ENCODE measurements around the gene IFT122.
A peak's percentile ranks its signal among the peaks of the same experiment; 100 is the strongest.
"Not testable (repeated sequence)": the region's sequence is repeated elsewhere in the genome, so short reads cannot be mapped to it uniquely, and the experiment has no call there.

IFT122 gene

DNA sequence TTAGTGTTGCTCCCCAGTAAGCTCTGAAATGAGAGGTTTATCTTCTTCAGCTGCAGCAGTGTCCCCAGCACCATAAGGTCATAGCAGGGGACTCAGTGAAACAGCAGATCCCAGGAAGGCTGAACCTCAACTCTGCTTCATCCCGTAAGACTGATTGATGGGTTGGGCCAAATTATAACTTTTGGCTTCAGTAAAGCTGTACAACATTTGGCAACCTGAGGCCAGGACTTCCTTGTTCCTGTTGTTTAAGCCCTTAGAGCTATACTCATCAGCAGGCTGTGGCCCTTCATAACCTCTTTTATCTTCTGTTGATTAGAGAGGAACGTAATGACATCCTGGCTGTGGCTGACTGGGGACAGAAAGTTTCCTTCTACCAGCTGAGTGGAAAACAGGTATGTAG is 29.0 kb downstream of the IFT122 start:
- Mint-ChIP-seq H3K4me3 (no peak overlapping the region), H3K9me3 (no peaks in the 10 kb centered on the region), H3K27ac (no peak overlapping the region), H3K4me1 (ENCODE audit: low read depth) (no peaks in the 10 kb centered on the region), H3K36me3 (ENCODE audit: low read depth) (peaks cover 10% of the 10 kb centered on the region), H3K27me3 (no peaks in the 10 kb centered on the region)

DNA sequence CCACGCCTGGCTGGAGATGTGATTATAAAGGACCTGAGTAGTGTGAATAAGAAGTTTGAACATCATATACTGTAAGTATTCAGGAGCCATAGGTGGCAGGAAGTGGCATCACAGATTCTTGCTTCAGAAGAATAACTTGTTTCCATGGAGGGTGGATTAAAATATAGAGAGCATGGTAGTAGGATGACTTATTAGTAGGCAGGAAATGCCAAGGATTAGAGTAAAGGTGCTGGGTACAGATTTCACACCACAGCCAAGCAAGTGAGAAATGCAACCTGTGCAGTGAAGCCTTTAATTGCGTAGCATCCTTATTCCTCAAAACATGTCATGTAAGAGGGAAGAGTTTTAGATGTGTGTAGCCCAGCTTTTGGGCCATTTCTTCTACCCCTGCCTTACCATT is 30.8 kb downstream of the IFT122 start:
- Mint-ChIP-seq H3K4me3 (no peak overlapping the region), H3K36me3 (ENCODE audit: low read depth) (peaks cover 7% of the 10 kb centered on the region), H3K27ac (no peak overlapping the region), H3K27me3 (no peaks in the 10 kb centered on the region), H3K4me1 (ENCODE audit: low read depth) (no peaks in the 10 kb centered on the region), H3K9me3 (no peaks in the 10 kb centered on the region)

DNA sequence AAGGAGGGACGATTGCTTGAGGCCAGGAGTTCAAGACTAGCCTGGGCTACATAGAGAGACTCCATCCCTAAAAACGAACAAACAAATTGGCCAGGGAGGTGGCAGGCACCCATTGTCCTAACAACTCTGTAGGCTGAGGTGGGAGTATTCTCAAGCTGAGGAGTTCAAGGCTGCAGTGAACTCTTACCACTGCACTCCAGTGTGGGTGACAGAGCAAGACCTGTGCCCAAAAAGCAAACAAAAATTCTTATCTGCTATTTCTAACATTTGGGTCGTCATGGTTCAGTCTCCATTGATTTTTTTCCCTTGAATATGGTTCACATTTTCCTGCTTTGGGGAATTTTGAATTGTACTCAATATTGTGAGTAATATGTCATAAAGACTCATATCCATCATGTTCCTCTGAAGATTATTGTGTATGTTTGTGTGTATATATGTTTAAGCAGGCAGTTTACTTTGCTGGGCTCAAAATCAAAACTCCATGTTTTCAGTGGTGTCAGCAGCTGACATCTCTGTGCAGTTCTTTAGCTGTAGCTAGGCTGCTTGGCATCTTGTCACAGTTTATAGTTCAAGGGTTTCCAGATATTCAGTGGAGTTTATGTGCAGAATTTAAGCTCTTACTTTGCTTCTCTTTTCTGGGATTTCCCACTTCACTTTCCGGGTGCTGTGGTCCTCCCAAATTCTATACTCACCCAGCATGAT is 33.2 kb downstream of the IFT122 start:
- Mint-ChIP-seq H3K36me3 (ENCODE audit: low read depth) (peaks cover 4% of the 10 kb centered on the region), H3K27me3 (no peaks in the 10 kb centered on the region), H3K27ac (no peak overlapping the region), H3K9me3 (no peaks in the 10 kb centered on the region), H3K4me1 (ENCODE audit: low read depth) (no peaks in the 10 kb centered on the region), H3K4me3 (no peak overlapping the region)

DNA sequence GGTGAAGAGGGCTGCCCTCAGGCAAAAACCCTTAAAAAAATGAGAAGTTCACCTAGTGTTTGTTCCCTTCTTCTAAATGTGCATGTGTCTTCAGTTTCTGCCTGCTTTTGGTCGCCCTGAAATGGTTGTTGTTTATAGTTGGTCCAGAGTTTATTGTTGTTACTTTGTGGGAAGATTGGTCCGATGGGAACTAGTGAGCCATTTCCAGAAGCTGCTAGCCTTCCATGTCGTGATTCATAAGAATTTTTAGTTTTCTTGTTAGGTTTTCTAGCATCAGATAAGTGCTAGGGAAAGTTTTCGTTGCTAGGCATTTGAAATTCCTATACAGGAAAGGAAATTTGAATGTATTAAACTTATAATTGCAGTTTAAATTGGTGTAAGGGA is 33.7 kb downstream of the IFT122 start:
- H3K4me3 Mint-ChIP-seq = no peak overlapping the region
- no peaks in the 10 kb centered on the region for H3K4me1 Mint-ChIP-seq (ENCODE audit: low read depth)
- peaks cover 8% of the 10 kb centered on the region for H3K36me3 Mint-ChIP-seq (ENCODE audit: low read depth)
- H3K9me3 Mint-ChIP-seq = no peaks in the 10 kb centered on the region
- H3K27me3 Mint-ChIP-seq = no peaks in the 10 kb centered on the region
- H3K27ac Mint-ChIP-seq = no peak overlapping the region

DNA sequence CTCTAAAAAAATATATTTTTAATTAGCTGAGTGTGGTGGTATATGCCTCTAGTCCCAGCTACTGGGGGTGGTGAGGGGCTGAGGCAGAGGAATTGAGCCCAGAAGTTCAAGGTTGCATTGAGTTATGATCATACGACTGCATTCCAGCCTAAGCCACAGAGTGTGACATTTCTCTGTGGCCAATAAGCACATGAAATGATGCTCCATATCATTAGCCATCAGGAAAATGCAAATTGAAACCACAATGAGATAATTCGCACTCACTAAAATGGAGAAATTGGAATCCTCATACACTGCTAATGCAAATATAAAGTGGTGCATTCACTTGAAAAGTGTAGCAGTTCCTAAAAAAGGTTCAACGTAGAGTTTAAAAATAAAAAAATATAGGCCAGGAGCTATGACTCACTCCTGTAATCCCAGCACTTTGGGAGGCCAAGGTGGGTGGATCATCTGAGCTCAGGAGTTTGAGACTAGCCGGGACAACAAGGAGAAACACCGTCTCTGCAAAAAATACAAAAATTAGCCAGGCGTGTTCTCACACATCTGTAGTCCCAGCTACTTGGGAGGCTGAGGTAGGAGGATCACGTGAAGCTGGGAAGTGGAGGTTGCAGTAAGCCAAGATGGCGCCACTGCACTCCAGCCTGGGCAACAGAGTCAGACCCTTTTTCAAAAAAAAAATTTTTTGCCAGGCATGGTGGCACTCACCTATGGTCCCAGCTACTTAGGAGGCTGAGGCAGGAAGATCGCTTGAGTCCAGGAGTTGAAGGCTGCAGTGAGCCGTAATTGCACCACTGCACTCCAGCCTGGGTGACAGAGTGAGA is 35.2 kb downstream of the IFT122 start:
- no peaks in the 10 kb centered on the region for H3K9me3 Mint-ChIP-seq
- H3K4me3 Mint-ChIP-seq = no peak overlapping the region
- no peaks in the 10 kb centered on the region for H3K27me3 Mint-ChIP-seq
- peaks cover 8% of the 10 kb centered on the region for H3K36me3 Mint-ChIP-seq (ENCODE audit: low read depth)
- H3K4me1 Mint-ChIP-seq (ENCODE audit: low read depth) = no peaks in the 10 kb centered on the region
- no peak overlapping the region for H3K27ac Mint-ChIP-seq

DNA sequence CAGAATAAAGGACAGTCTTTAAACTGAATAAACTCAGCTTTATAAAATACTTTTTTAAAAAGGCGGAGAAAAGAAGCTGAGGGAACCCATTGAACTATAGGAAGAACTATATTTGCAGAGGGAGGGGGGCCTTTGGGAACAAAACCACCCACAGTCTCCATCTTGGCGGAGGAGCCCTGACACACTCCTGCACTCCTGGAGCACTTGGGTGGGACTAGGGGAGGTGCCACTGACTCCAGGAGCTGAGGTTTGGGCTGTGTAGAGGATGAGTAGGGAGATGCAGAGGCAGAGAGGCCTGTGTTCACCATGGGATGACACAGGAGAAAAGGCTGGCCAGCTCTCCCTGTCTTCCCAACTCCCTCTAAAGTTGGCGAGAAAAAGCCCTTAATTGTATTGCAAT is 35.8 kb downstream of the IFT122 start:
- Mint-ChIP-seq H3K4me3 (no peak overlapping the region), H3K27ac (no peak overlapping the region), H3K4me1 (ENCODE audit: low read depth) (no peaks in the 10 kb centered on the region), H3K9me3 (no peaks in the 10 kb centered on the region), H3K27me3 (no peaks in the 10 kb centered on the region), H3K36me3 (ENCODE audit: low read depth) (peaks cover 13% of the 10 kb centered on the region)

DNA sequence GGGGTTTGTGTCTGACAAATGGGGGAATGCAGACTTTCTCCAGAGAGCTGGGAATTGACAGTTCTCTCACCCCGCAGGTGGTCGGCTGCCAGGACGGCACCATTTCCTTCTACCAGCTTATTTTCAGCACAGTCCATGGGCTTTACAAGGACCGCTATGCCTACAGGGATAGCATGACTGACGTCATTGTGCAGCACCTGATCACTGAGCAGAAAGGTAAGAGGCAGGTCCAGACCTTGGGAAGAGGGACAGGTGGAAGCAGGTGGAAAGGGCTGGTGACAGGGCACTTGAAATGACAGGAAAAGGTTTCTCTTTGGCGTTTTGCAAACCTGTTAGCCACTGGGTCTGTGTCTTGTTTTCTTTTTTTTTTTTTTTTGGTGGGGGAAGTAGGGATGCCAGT is 36.6 kb downstream of the IFT122 start:
- H3K36me3 Mint-ChIP-seq (ENCODE audit: low read depth) = peaks cover 13% of the 10 kb centered on the region
- H3K27me3 Mint-ChIP-seq = no peaks in the 10 kb centered on the region
- H3K9me3 Mint-ChIP-seq = no peaks in the 10 kb centered on the region
- H3K4me3 Mint-ChIP-seq = no peak overlapping the region
- H3K4me1 Mint-ChIP-seq (ENCODE audit: low read depth) = peaks cover under 1% of the 10 kb centered on the region
- no peak overlapping the region for H3K27ac Mint-ChIP-seq

DNA sequence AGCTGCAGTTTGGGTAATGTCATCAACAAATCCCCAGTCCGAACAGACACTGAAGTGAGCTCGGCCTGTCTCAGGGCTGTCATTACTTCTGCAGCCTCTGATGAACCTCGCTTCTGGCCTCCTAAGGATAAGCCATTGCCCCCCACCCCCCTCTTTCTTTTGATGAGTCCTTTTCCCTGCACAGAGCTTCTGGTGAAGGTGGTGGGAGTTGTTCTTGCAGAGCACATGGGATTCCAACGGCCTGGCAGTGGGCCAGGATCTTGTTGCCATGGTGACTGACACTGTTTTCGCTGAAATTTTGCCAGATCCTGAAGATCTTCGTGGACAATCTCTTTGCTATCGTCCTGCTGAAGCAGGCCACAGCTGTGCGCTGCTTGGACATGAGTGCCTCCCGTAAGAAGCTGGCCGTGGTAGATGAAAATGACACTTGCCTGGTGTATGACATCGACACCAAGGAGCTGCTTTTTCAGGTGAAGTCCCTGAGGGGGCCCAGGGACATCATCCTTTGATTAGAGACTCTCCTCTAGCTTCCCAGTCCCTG is 41.3 kb downstream of the IFT122 start:
- H3K36me3 Mint-ChIP-seq (ENCODE audit: low read depth) = peaks cover 19% of the 10 kb centered on the region
- H3K9me3 Mint-ChIP-seq; H3K27ac Mint-ChIP-seq; H3K27me3 Mint-ChIP-seq; H3K4me3 Mint-ChIP-seq; H3K4me1 Mint-ChIP-seq (ENCODE audit: low read depth): not testable (repeated sequence)

DNA sequence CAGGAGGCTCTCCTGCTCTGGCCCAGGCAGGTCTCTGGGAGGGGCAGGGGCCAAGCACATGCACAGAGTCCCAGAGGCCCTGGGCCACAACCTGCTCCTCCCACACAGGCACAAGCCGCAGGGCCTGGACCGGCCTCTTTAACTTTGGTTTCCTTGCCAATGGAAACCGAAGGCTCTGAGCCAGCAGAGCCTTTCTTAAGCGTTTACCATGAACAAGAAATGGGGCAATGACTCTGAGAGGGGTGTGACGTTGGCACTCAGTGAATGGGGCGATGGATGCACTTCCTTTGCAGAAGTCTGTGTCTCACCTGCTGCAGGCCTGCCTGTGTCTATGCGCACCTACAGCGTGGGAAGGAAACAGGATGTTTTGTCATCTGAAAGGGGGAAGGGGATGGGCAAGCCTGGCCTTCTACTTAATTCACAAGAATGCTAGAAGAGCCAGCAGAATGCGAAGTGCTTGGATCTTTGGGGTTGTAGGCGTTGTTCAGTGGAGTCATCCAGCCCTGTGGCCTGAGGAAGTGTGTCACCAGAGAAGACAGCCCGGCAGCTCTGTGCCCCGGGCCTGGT is 41.8 kb downstream of the IFT122 start:
- Mint-ChIP-seq H3K4me3 (no peak overlapping the region), H3K4me1 (ENCODE audit: low read depth) (peaks cover 7% of the 10 kb centered on the region), H3K27me3 (no peaks in the 10 kb centered on the region), H3K36me3 (ENCODE audit: low read depth) (peaks cover 22% of the 10 kb centered on the region), H3K9me3 (no peaks in the 10 kb centered on the region), H3K27ac (peak overlapping the region; percentile 64)

DNA sequence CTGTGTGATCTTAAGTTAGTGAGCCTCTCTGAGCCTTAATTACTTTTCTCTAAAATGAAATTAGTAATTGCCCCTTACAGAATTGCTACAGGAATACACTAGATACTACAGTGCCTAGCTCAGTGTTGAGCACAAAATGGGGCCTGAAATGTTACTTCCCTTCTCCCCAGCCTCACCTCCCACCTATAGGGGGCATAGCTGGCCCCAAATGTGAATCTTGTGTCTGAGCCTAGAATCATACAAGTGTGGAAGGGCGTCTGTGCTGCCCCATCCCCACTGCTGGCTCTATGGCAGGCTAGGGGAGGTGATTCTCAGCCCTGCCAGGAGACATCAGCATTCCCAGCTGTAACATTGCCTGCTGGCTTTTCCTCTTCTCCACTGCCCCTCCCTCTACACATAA is 42.7 kb downstream of the IFT122 start:
- H3K36me3 Mint-ChIP-seq (ENCODE audit: low read depth) = peaks cover 22% of the 10 kb centered on the region
- no peak overlapping the region for H3K27ac Mint-ChIP-seq
- no peaks in the 10 kb centered on the region for H3K27me3 Mint-ChIP-seq
- no peaks in the 10 kb centered on the region for H3K9me3 Mint-ChIP-seq
- no peak overlapping the region for H3K4me3 Mint-ChIP-seq
- H3K4me1 Mint-ChIP-seq (ENCODE audit: low read depth) = peaks cover 7% of the 10 kb centered on the region

DNA sequence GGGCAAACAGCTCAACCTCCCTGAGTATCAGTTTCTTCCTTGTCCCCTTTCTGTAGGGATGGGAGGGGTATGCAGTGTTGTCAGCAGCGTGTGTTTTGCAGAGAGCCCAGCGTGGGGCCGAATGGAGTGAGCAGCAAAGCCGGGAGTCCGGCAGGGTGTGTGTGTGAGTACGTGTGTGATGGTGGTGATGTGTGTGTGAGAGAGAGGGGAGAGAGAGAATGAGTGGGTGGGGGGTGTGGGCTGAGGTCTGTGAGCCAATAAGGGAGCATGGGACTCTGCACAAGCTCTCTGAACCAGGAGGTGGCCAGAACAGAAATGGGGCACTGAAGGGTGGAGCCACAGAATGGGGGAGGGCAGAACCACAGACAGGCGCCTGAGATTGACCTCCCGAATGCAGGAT is 43.8 kb downstream of the IFT122 start:
- no peak overlapping the region for H3K27ac Mint-ChIP-seq

DNA sequence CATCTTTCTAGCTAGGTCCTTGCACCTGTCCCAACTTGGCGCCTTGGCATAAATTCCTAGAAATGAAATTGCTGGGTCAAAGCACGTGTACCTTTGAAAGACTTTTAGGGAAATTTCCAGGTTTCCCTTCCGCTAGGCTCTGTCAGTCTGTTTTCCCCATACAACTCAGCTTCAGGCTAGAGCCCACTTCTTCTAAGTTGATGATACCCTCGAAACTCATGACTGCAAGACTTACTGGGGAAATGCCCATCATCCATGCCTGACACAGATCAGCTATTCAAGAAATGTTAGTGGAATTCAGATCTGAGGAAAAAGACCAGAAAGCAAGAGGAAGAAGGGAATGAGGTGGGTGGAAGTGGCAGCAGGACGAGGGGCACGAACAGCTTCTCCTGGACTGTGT is 45.1 kb downstream of the IFT122 start:
- H3K4me3 Mint-ChIP-seq; H3K27me3 Mint-ChIP-seq; H3K27ac Mint-ChIP-seq; H3K4me1 Mint-ChIP-seq (ENCODE audit: low read depth); H3K9me3 Mint-ChIP-seq: not testable (repeated sequence)
- peaks cover 14% of the 10 kb centered on the region for H3K36me3 Mint-ChIP-seq (ENCODE audit: low read depth)

More for the DNA sequence above, 43.8 kb downstream of the IFT122 start:
- H3K4me3 Mint-ChIP-seq = no peak overlapping the region
- H3K9me3 Mint-ChIP-seq = no peaks in the 10 kb centered on the region
- H3K4me1 Mint-ChIP-seq (ENCODE audit: low read depth) = peaks cover 7% of the 10 kb centered on the region
- peaks cover 17% of the 10 kb centered on the region for H3K36me3 Mint-ChIP-seq (ENCODE audit: low read depth)
- H3K27me3 Mint-ChIP-seq = no peaks in the 10 kb centered on the region

DNA sequence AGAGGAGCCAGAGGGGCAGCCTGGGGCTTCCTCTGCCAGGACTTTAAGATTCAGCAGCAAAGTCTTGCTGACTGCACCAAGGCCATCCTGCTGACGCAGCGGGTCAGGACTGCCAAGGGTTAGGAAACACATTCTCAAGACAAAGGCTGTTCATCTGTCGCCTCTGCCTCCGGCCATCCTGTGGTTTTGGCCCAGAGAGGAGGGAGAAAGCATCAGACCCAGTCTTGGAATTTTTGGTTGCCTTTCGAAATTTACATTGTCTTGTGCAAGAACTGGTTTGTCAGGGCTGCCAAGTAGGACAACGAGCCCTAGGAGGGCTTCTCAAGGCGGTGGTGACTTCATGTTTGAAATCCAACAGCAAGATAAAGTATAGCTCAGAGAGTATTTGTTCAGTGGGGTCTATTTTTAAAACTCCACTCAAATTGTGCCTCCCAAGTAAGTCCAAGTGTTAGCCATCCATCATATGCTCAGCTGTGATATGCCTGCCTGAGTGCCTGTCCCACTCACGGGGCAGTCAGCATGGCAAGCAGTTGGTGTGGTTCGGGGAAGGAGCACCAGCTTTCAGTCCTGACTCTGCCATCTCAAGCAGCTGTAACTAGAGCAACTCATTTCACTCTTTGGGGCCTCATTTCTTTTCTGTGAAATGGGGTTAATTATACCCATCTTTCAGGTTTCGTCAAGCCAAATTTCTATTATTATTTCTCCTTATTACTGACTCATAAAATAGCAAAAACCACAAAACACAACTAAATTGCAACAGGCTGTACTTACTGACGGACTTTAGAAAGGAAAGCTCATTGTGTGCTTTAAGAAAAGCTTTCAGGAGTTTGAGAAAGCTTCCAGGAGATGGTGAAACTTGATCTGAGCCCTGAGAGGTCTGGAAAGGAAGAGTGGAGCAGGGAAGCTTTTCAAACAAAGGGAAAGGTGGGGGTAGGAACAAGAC is 46.0 kb downstream of the IFT122 start:
- no peak overlapping the region for H3K27ac Mint-ChIP-seq
- H3K4me3 Mint-ChIP-seq = no peak overlapping the region
- H3K9me3 Mint-ChIP-seq = no peaks in the 10 kb centered on the region
- peaks cover 9% of the 10 kb centered on the region for H3K36me3 Mint-ChIP-seq (ENCODE audit: low read depth)
- peaks cover 7% of the 10 kb centered on the region for H3K4me1 Mint-ChIP-seq (ENCODE audit: low read depth)
- no peaks in the 10 kb centered on the region for H3K27me3 Mint-ChIP-seq

DNA sequence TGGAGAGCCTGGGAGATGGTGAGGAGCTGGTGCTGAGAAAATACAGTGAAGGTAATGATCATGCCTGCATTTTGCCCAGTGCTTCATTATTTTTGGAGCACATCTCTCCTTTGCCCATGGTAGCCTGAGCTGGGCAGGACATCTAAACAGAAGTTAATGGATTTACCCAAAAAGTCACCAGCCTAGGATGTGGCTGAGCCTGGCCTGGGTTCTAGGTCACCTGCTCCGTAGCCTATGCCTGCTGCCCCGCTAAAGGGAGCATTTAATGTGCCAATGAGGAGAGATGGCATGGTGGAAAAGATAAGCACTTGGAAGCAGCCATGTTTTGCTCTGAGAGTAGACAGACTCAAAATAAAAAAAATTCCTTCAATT is 46.6 kb downstream of the IFT122 start:
- Mint-ChIP-seq H3K36me3 (ENCODE audit: low read depth) (peaks cover 9% of the 10 kb centered on the region), H3K9me3 (no peaks in the 10 kb centered on the region), H3K4me1 (ENCODE audit: low read depth) (peaks cover 6% of the 10 kb centered on the region), H3K27me3 (no peaks in the 10 kb centered on the region), H3K27ac (no peak overlapping the region), H3K4me3 (no peak overlapping the region)

Data from stimulated activated naive CD8-positive, alpha-beta T cell treated with anti-CD3 and anti-CD28 coated beads, Interleukin-15, Interleukin-2, amounts not matched to agents 100 ng/mL and 50 ng/mL, for 24 hours (primary cell).